Naive thymus-derived CD4-positive, alpha-beta T cell (primary cell): ENCODE measurements around the gene MEF2A. TPM values are rescaled to one million over a fixed set of nuclear protein-coding genes. Genes with fewer than 3 reads are reported as not detected.
"Not testable (repeated sequence)": the region's sequence is repeated elsewhere in the genome, so short reads cannot be mapped to it uniquely, and the experiment has no call there.

Experiments used
- ATAC-seq: fragments of 150-1000 bp; cut with Tn5 transposase; 2 replicates; pipeline ENCODE4 v1.10.0; 2021; ENCODE audit warnings: mild to moderate bottlenecking, moderate library complexity
- CTCF ChIA-PET: fragments of 350-600 bp; sonication (Branson Sonifier 250); formaldehyde crosslinking; loops from one replicate; lab custom pipeline; 2021; ENCODE audit warnings: antibody characterized with exemption; lab: Charles Lee
- POLR2A ChIA-PET: fragments of 350-600 bp; sonication (Branson Sonifier 250); formaldehyde crosslinking; loops from one replicate; lab custom pipeline; 2021; ENCODE audit warnings: antibody characterized with exemption, inconsistent platforms; lab: Charles Lee
- DNase-seq, 9 donors: peaks; one replicate each; pipeline versions ENCODE4 v3.0.0 to v3.0.0-alpha.2; 2020 to 2022; ENCODE audit warnings: mixed read lengths in 1 of 9
- H3K27ac ChIP-seq: one replicate; pipeline ENCODE4 v1.7.0; 2013; ENCODE audit warnings: mild to moderate bottlenecking, low read depth, low read length, moderate library complexity
- H3K27me3 ChIP-seq, 2 donors: one replicate each; pipeline ENCODE4 v1.7.0; 2013; ENCODE audit warnings: low read length in 2 of 2, mild to moderate bottlenecking in 2 of 2, moderate library complexity in 2 of 2; ENCODE audit not compliant: control insufficient read depth in 2 of 2, insufficient read depth in 2 of 2
- H3K36me3 ChIP-seq, 3 experiments: 1 replicate in 2 of 3; 2 replicates in 1 of 3; pipeline ENCODE4 v1.7.0; 2013; ENCODE audit warnings: low read length in 3 of 3, mild to moderate bottlenecking in 3 of 3, moderate library complexity in 1 of 3; ENCODE audit not compliant: insufficient read depth in 3 of 3, control insufficient read depth in 2 of 3
- H3K4me1 ChIP-seq, 2 donors: one replicate each; pipeline ENCODE4 v1.7.0; 2013; ENCODE audit warnings: low read length in 2 of 2, mild to moderate bottlenecking in 2 of 2, moderate library complexity in 1 of 2; ENCODE audit not compliant: control insufficient read depth in 2 of 2, insufficient read depth in 2 of 2
- H3K4me3 ChIP-seq: 2 replicates; pipeline ENCODE4 v1.7.0; 2013; ENCODE audit warnings: mild to moderate bottlenecking, low read length
- H3K9me3 ChIP-seq, 3 experiments: 1 replicate in 2 of 3; 2 replicates in 1 of 3; pipeline ENCODE4 v1.7.0; 2013; ENCODE audit warnings: low read length in 3 of 3; ENCODE audit not compliant: control insufficient read depth in 2 of 3
- H3K27ac Mint-ChIP-seq, 9 donors: one replicate each; pipeline ENCODE4 v1.8.0; 2020 to 2022; ENCODE audit warnings: mixed read lengths in 9 of 9, mild to moderate bottlenecking in 8 of 9, moderate library complexity in 5 of 9, inconsistent platforms in 2 of 9
- H3K27me3 Mint-ChIP-seq, 5 donors: one replicate each; pipeline ENCODE4 v1.8.0; 2021 to 2022; ENCODE audit warnings: mixed read lengths in 5 of 5, mild to moderate bottlenecking in 1 of 5
- H3K36me3 Mint-ChIP-seq, 5 donors: one replicate each; pipeline ENCODE4 v1.8.0; 2020 to 2022; ENCODE audit warnings: mixed read lengths in 5 of 5, mild to moderate bottlenecking in 3 of 5, inconsistent platforms in 1 of 5
- H3K4me1 Mint-ChIP-seq, 7 donors: one replicate each; pipeline ENCODE4 v1.8.0; 2020 to 2022; ENCODE audit warnings: mixed read lengths in 7 of 7, mild to moderate bottlenecking in 3 of 7, inconsistent platforms in 1 of 7
- H3K4me3 Mint-ChIP-seq, 10 donors: one replicate each; pipeline ENCODE4 v1.8.0; 2020 to 2022; ENCODE audit warnings: mild to moderate bottlenecking in 10 of 10, mixed read lengths in 10 of 10, moderate library complexity in 6 of 10, inconsistent platforms in 2 of 10
- H3K9me3 Mint-ChIP-seq, 11 donors: one replicate each; pipeline ENCODE4 v1.8.0; 2020 to 2022; ENCODE audit warnings: mixed read lengths in 11 of 11, mild to moderate bottlenecking in 4 of 11, inconsistent platforms in 1 of 11, moderate library complexity in 1 of 11
- intact Hi-C, 2 donors: fragments of 100-400 bp; cut with micrococcal nuclease; formaldehyde crosslinking; loops; one replicate each; pipeline ENCODE4 v1.15.1; 2023
- polyA plus RNA-seq, 2 donors: library from polyadenylated mRNA; unstranded; fragments of 300-500 nt; fragmentation: Illumina TruSeq; gene quantifications; one replicate each; pipeline ENCODE4 v1.2.3, GENCODE V29; 2021
- total RNA-seq, 6 experiments: library from RNA in 5 of 6; stranded (reverse) in 5 of 6; gene quantifications; 1 replicate in 5 of 6; 2 replicates in 1 of 6; pipeline ENCODE4 v1.2.3 and lab custom pipeline; 2021 to 2026

MEF2A gene
- 10 to 100 TPM; 24.2 to 42.8 (median 38.5) TPM for total RNA-seq
- 10 to 100 TPM; 17.2 to 21.8 TPM for polyA plus RNA-seq
- total RNA-seq (lab: John Stamatoyannopoulos, UW): 54.8 reads per million, percentile 73 among the genes with 10 or more reads in this experiment

GRCh38 chr15:99565299-99566156 lies at the start of gene MEF2A:
TSS of gene MEF2A (plus strand) at chr15:99565984. CDS start at chr15:99633120, 67,136 bp downstream.
- Histone ChIP-seq H3K4me3 (peak within 1 kb of the TSS; percentile 100), H3K27me3 (no peaks in the 10 kb centered on the region), H3K9me3 (no peaks in the 10 kb centered on the region), H3K27ac (peak within 1 kb of the TSS; percentile 81), H3K4me1 (peaks cover 8 to 24% of the 10 kb centered on the region in 2 donors), H3K36me3 (no peaks in the 10 kb centered on the region)
- CTCF ChIA-PET: interaction anchor here (1.3 kb wide), 1 partner anchor 18 kb away, joined by 3 read pairs; no protein-coding TSS in a partner anchor
- Mint-ChIP-seq H3K27ac (peak within 1 kb of the TSS; percentile 93 to 99 (median 97)), H3K27me3 (peaks cover 0 to 5% (median 0%) of the 10 kb centered on the region in 5 donors), H3K9me3 (peaks cover 0 to 3% (median 0%) of the 10 kb centered on the region in 11 donors), H3K4me1 (peaks cover 32 to 62% (median 55%) of the 10 kb centered on the region in 7 donors), H3K4me3 (peak within 1 kb of the TSS; percentile 96 to 100 (median 98)), H3K36me3 (no peaks in the 10 kb centered on the region)
- intact Hi-C loops: loop anchor here (1.0 to 10.0 kb wide), 19 partner anchors 19 to 1032 kb away; partner anchors contain the start of genes LRRC28 (in 2 of the 2), LYSMD4 (in 2 of the 2), ADAMTS17 (in 1 of the 2) and IGF1R (in 1 of the 2)
- POLR2A ChIA-PET: interaction anchor here (0.7 to 2.3 kb wide), 20 partner anchors 11 to 168 kb away, joined by 3 to 12 read pairs (median 4); partner anchors contain the start of gene LYSMD4
- DNase-seq (peak; percentile 86 to 94 (median 91)), ATAC-seq (peak; percentile 86)

- peaks cover 0 to 8% (median 0%) of the 10 kb centered on the region in 11 donors for H3K9me3 Mint-ChIP-seq
- Histone ChIP-seq H3K27me3 (no peaks in the 10 kb centered on the region), H3K9me3 (no peaks in the 10 kb centered on the region), H3K4me1 (no peaks in the 10 kb centered on the region), H3K27ac (no peak overlapping the region), H3K36me3 (no peaks in the 10 kb centered on the region), H3K4me3 (no peak overlapping the region)
- ChIA-PET POLR2A (interaction anchor here (0.6 to 0.8 kb wide), 2 partner anchors 8 to 46 kb away, joined by 3 read pairs; no protein-coding TSS in a partner anchor), CTCF (no interaction called here)
- no peak overlapping the region for H3K4me3 Mint-ChIP-seq
- H3K27ac Mint-ChIP-seq: no peak overlapping the region
- no peak for ATAC-seq
- intact Hi-C loops: no loop called here
- no peak for DNase-seq
- H3K4me1 Mint-ChIP-seq: peaks cover 0 to under 1% (median 0%) of the 10 kb centered on the region in 7 donors
- H3K27me3 Mint-ChIP-seq: peaks cover 0 to 7% (median 4%) of the 10 kb centered on the region in 5 donors
- H3K36me3 Mint-ChIP-seq: peaks cover 0 to 4% (median 0%) of the 10 kb centered on the region in 5 donors
These were observed 47.6 kb upstream of the MEF2A start for GRCh38 chr15:99518191-99518590.

DNA sequence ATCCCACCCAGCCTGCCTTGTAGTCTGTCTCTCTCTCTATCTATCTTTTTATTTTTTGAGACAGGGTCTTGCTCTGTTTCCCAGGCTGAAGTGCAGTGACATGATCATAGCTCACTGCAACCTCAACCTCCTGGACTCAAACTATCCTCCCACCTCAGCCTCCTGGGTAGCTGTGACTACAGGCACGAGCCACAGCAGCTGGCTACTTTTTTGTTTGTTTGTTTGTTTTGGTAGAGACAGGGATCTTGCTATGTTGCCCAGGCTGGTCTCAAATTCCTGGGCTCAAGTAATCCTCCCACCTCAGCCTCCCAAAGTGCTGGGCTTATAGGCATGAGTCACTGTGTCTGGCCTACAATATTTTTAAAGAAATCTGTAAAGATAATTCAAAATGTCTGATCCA lies 46.4 kb upstream of the MEF2A start:
- POLR2A ChIA-PET, DNase-seq, H3K4me3 Mint-ChIP-seq, H3K4me3 ChIP-seq, H3K27me3 ChIP-seq, H3K4me1 Mint-ChIP-seq, H3K27me3 Mint-ChIP-seq, ATAC-seq, H3K27ac Mint-ChIP-seq, H3K9me3 Mint-ChIP-seq, H3K36me3 Mint-ChIP-seq, H3K9me3 ChIP-seq, H3K4me1 ChIP-seq, H3K36me3 ChIP-seq, H3K27ac ChIP-seq, intact Hi-C loops: not testable (repeated sequence)
- CTCF ChIA-PET: interaction anchor here (0.6 kb wide), 1 partner anchor 326 kb away, joined by 3 read pairs; no protein-coding TSS in a partner anchor

DNA sequence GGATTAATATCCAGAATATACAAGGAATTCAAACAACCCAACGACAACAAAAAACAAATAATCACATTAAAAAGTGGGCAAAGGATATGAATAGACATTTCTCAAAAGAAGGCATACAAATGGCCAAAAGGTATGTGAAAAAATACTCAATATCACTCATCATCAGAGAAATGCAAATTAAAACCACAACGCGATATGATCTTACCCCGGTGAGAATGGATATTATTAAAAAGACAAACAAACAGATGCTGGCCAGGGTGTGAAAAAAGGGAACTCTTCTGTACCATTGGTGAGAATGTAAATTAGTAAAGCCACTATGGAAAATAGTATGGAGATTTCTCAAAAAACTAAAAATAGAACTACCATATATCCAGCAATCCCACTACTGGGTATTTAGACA lies 43.5 kb upstream of the MEF2A start:
- no peaks in the 10 kb centered on the region for H3K27me3 ChIP-seq
- DNase-seq (no peak), ATAC-seq (no peak)
- H3K36me3 ChIP-seq: no peaks in the 10 kb centered on the region
- Mint-ChIP-seq H3K9me3 (peaks cover 0 to 26% (median 12%) of the 10 kb centered on the region in 11 donors), H3K27me3 (peaks cover 0 to 7% (median 4%) of the 10 kb centered on the region in 5 donors), H3K27ac (no peak overlapping the region), H3K36me3 (peaks cover 0 to 8% (median 0%) of the 10 kb centered on the region in 5 donors), H3K4me1 (peaks cover 0 to 29% (median 20%) of the 10 kb centered on the region in 7 donors), H3K4me3 (no peak overlapping the region)
- no peak overlapping the region for H3K4me3 ChIP-seq
- H3K27ac ChIP-seq: no peak overlapping the region
- intact Hi-C loops: no loop called here
- CTCF ChIA-PET: no interaction called here
- peaks cover 0 to 7% (median 0%) of the 10 kb centered on the region in 3 experiments for H3K9me3 ChIP-seq
- H3K4me1 ChIP-seq: no peaks in the 10 kb centered on the region
- POLR2A ChIA-PET: no interaction called here

DNA sequence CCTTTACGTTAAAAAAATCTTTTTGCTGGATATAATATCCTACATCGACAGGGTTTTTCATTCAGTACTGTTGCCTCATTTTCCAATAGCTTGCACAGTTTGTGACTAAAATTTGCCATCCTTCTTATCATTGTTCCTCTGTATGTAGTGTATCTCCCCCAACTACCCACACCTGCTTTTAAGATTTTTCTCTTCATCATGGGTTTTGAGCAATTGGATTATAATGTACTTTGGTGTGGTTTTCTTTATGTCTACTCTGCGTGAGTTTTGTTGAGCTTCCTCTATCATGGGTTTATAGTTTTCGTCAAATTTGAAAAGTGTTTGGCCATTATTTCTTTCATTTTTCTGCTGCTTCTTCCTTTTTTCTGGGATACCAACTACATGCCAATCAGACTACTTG lies 39.6 kb upstream of the MEF2A start:
- H3K36me3 ChIP-seq: no peaks in the 10 kb centered on the region
- no peaks in the 10 kb centered on the region for H3K4me1 ChIP-seq
- no peak overlapping the region for H3K4me3 ChIP-seq
- Mint-ChIP-seq H3K36me3 (peaks cover 0 to 8% (median 0%) of the 10 kb centered on the region in 5 donors), H3K4me1 (peaks cover 0 to 29% (median 20%) of the 10 kb centered on the region in 7 donors), H3K27me3 (peaks cover 0 to 5% (median 0%) of the 10 kb centered on the region in 5 donors), H3K4me3 (peak overlapping the region in 5 of 10 donors; percentile 15 to 37 (median 17)), H3K27ac (peak overlapping the region in 7 of 9 donors; percentile 3 to 74 (median 23)), H3K9me3 (peaks cover 0 to 46% (median 23%) of the 10 kb centered on the region in 11 donors)
- DNase-seq (peak in 5 of 9 donors; percentile 16 to 50 (median 32)), ATAC-seq (no peak)
- intact Hi-C loops: no loop called here
- CTCF ChIA-PET: no interaction called here
- no peak overlapping the region for H3K27ac ChIP-seq
- POLR2A ChIA-PET: interaction anchor here (0.7 kb wide), 1 partner anchor 8 kb away, joined by 3 read pairs; no protein-coding TSS in a partner anchor
- no peaks in the 10 kb centered on the region for H3K27me3 ChIP-seq
- H3K9me3 ChIP-seq: peaks cover 0 to 7% (median 0%) of the 10 kb centered on the region in 3 experiments

GRCh38 chr15:99526671-99527070 lies 39.1 kb upstream of the MEF2A start:
- POLR2A ChIA-PET: interaction anchor here (0.7 kb wide), 2 partner anchors 9 to 84 kb away, joined by 3 read pairs; no protein-coding TSS in a partner anchor
- intact Hi-C loops: no loop called here
- CTCF ChIA-PET: no interaction called here
- Histone ChIP-seq H3K4me3 (no peak overlapping the region), H3K4me1 (no peaks in the 10 kb centered on the region), H3K9me3 (peaks cover 0 to 7% (median 0%) of the 10 kb centered on the region in 3 experiments), H3K27me3 (no peaks in the 10 kb centered on the region), H3K27ac (no peak overlapping the region), H3K36me3 (no peaks in the 10 kb centered on the region)
- ATAC-seq (no peak), DNase-seq (no peak)
- Mint-ChIP-seq H3K4me1 (peaks cover 0 to 29% (median 20%) of the 10 kb centered on the region in 7 donors), H3K27me3 (peaks cover 0 to 2% (median 0%) of the 10 kb centered on the region in 5 donors), H3K36me3 (peaks cover 0 to 8% (median 0%) of the 10 kb centered on the region in 5 donors), H3K4me3 (peak overlapping the region in 3 of 10 donors; percentile 5 to 27 (median 15)), H3K27ac (peak overlapping the region in 5 of 9 donors; percentile 11 to 61 (median 23)), H3K9me3 (peaks cover 0 to 46% (median 23%) of the 10 kb centered on the region in 11 donors)
